Measurements from ENCODE around the gene RBM34.
"Not testable (repeated sequence)": the region's sequence is repeated elsewhere in the genome, so short reads cannot be mapped to it uniquely, and the experiment has no call there.

RBM34 gene

GRCh38 chr1:235168375-235168774 is 7.3 kb upstream of the RBM34 start:
- no peak for DNase-seq (ENCODE audit: low read depth)
- no peak for TF ChIP-seq CTCF (conservative IDR thresholded peaks at IDR 0.05; ENCODE audit: control insufficient read depth, insufficient read depth, low read depth, low read length)
- no peak overlapping the region for H3K4me3 ChIP-seq (ENCODE audit: control insufficient read depth, low read depth, low read length)

- no peak for DNase-seq (ENCODE audit: low read depth)
- H3K4me3 ChIP-seq (ENCODE audit: control insufficient read depth, low read depth, low read length): peak overlapping the region; percentile 95
- TF ChIP-seq CTCF (conservative IDR thresholded peaks at IDR 0.05; ENCODE audit: control insufficient read depth, insufficient read depth, low read depth, low read length): no peak
Measured at GRCh38 chr1:235161685-235162327, 756 bp upstream of the RBM34 start.

- TF ChIP-seq CTCF (conservative IDR thresholded peaks at IDR 0.05; ENCODE audit: control insufficient read depth, insufficient read depth, low read depth, low read length): no peak
- peak; percentile 67 for DNase-seq (ENCODE audit: low read depth)
Measured at GRCh38 chr1:235160383-235160956, 580 bp downstream of the RBM34 start.

GRCh38 chr1:235159930-235160329 is 1.1 kb downstream of the RBM34 start:
- peak overlapping the region; percentile 95 for H3K4me3 ChIP-seq (ENCODE audit: control insufficient read depth, low read depth, low read length)
- not testable (repeated sequence) for DNase-seq (ENCODE audit: low read depth)

More at GRCh38 chr1:235160383-235160956, 580 bp downstream of the RBM34 start:
- H3K4me3 ChIP-seq (ENCODE audit: control insufficient read depth, low read depth, low read length): peak overlapping the region; percentile 95

- not testable (repeated sequence) for DNase-seq (ENCODE audit: low read depth)
Measured at GRCh38 chr1:235159284-235159683, 1.8 kb downstream of the RBM34 start.

GRCh38 chr1:235158680-235159079 is 2.4 kb downstream of the RBM34 start:
- H3K4me3 ChIP-seq (ENCODE audit: control insufficient read depth, low read depth, low read length): no peak overlapping the region
- no peak for TF ChIP-seq CTCF (conservative IDR thresholded peaks at IDR 0.05; ENCODE audit: control insufficient read depth, insufficient read depth, low read depth, low read length)
- DNase-seq (ENCODE audit: low read depth): no peak

More at GRCh38 chr1:235159284-235159683, 1.8 kb downstream of the RBM34 start:
- H3K4me3 ChIP-seq (ENCODE audit: control insufficient read depth, low read depth, low read length): not testable (repeated sequence)

GRCh38 chr1:235157150-235157549 is 3.9 kb downstream of the RBM34 start:
- TF ChIP-seq CTCF (conservative IDR thresholded peaks at IDR 0.05; ENCODE audit: control insufficient read depth, insufficient read depth, low read depth, low read length): no peak
- DNase-seq (ENCODE audit: low read depth): no peak

GRCh38 chr1:235156740-235157139 is 4.3 kb downstream of the RBM34 start:
- no peak for DNase-seq (ENCODE audit: low read depth)
- no peak for TF ChIP-seq CTCF (conservative IDR thresholded peaks at IDR 0.05; ENCODE audit: control insufficient read depth, insufficient read depth, low read depth, low read length)
- no peak overlapping the region for H3K4me3 ChIP-seq (ENCODE audit: control insufficient read depth, low read depth, low read length)

More at GRCh38 chr1:235157150-235157549, 3.9 kb downstream of the RBM34 start:
- H3K4me3 ChIP-seq (ENCODE audit: control insufficient read depth, low read depth, low read length): no peak overlapping the region
